T-helper 9 cell (primary cell): ENCODE data around the gene CREBRF.
"Not testable (repeated sequence)": the region's sequence is repeated elsewhere in the genome, so short reads cannot be mapped to it uniquely, and the experiment has no call there.

ENCODE experiments used
- DNase-seq: peaks from one replicate; pipeline ENCODE4 v3.0.0-alpha.2; 2020

CREBRF gene

DNA sequence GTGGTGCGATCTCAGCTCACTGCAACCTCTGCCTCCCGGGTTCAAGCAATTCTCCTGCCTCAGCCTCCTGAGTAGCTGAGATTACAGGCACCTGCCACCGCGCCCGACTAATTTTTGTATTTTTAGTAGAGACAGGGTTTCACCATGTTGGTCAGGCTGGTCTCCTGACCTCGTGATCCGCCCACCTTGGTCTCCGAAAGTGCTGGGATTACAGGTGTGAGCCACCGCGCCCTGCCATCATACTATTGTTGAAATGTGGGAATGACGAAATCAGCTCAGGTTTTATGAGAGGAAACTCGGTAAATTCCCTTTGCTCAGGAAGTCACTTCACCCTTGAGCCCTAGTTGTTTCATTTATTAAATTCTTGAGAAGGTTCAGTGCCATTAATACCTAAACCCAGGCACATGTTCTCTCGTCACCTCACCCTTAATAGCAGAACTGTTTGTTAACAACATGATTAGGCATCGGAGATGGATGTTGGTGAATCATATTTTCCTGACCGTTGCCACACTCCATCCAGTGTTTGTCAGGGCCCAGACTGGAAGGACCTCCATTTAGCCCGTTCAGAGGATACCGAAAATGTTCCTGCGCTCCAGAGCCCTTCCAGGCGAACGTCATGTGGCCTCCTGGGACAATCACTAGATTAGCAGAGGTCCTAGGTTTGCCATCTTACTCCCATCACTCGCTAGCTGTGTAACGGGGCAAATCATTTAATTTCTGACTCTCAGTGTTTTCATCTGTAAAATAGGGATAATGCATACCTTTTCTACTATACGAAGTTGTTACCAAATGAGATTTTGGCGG lies 20.0 kb upstream of the CREBRF start:
- no peak for DNase-seq

- no peak for DNase-seq
Measured at GRCh38 chr5:173039188-173039587, 17.0 kb upstream of the CREBRF start.

DNA sequence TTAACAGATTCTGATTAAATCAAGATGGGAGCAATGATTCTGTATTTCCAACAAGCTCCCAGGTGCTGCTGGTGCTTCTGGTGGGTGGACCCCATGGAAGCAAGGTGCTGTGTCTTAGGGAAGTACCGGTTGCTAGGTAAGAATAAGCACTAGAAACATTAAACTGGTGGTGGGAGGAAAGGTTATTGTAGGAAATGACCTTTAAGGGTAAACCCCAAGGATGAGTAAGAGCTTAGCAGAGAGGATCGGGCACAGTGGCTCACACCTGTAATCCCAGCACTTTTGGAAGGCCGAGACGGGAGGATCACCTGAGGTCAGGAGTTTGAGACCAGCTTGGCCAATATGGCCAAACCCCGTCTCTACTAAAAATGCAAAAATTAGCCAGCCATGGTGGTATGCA lies 16.2 kb upstream of the CREBRF start:
- no peak for DNase-seq

DNA sequence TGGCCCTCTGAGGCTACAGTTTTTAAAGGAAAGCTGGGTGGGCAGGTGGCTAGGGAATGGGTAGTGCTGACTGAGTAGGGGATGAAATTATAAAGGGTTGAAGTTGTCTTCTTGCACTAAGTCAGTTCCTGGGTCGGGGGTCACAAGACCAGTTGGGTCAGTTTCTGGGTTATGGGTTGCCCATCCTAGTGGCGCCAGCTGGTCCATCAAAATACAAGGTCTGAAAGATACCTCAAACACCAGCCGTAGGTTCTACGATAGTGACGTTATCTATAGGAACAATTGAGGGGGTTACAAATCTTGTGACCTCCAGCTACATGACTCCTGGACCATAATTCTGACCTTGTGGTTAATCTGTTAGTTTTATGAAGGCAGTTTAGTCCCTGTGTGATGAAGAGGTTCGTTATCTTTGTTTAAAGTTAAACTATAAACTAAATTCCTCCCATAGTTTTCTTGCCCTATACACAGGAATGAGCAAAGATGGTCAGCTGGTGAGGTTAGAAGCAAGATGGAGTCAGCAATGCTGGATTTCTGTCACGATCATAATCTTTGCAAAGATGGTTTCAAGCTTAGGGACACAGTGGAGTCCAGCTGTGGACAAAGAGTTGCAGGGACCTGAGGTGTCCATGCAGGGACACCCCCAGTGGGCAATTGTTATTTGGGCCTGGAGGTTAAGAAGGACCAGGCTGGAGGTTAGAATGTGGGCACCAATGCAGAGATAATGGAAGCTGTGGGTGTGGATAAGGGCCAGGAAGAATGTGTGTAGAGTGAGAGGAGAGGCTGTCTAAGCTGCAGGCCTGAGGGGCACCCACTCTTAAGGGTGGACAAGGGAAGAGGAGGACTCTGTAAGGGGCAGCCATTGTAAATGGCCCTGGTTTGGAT lies 14.0 kb upstream of the CREBRF start:
- DNase-seq, result no peak

GRCh38 chr5:173042763-173043107 lies 13.4 kb upstream of the CREBRF start:
- no peak for DNase-seq

- DNase-seq, result no peak
Measured at GRCh38 chr5:173045474-173045873, 10.7 kb upstream of the CREBRF start.

DNA sequence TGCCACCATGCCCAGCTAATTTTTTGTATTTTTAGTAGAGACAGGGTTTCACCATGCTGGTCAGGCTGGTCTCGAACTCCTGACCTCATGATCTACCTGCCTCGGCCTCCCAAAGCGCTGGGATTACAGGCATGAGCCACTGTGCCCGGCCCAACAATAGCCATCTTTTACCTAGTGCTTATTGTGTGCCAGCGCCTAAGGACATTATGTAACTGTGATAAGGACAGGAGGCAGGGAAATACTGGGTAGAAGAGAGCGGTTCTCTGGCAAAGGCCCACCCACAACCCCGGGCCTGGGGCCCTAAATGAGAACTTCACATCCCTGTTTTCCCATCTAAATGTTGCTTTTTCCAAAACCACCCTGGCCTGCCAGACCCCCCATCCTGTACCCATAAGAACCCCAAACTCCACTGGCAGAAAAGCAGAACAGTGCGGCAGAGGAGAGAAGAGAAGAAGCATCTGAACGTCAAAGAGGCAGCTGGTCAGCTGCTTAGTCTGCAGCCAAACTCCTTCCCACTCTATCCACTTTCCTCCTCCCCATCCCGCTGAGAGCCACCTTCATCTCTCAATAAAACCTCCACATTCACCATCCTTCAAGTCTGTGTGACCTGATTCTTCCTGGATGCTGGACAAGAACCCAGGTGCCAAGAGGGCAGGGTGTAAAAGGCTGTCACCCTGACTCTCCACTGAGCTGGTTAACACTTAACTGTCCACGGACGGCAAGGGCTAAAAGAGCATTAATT lies 8.9 kb upstream of the CREBRF start:
- DNase-seq, result not testable (repeated sequence)

DNA sequence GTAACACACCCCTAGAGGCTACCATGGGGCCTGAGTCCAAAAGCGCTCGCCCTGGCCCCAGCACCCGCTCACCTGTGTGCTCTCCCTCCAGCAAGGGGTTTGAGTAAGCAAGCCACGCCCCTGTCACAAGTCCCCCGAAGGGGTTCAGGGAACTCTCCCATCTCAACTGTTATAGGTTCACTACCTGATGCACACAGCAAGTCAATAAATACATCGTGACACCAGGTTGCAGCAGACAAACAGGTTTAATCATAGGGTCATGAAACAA lies 8.4 kb upstream of the CREBRF start:
- no peak for DNase-seq

DNA sequence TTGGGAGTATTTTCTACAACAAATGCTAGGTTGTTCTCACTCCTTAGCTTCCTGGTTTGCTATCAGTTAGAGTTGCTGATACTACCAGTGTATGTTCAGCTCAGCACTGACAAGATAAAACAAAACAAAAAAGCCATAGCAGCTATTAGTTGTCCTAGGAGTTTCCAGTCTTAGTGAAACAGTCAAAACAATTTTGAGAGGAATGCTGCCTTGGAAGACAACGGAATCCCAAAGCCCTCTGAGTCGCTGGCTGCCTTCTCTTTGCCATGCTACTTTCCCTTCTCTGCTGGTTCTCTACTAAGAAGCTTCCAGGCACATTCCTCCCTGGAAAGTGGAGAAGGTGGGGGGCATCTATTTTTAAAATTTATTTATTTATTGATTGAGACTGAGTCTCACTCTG lies 5.4 kb upstream of the CREBRF start:
- no peak for DNase-seq

DNA sequence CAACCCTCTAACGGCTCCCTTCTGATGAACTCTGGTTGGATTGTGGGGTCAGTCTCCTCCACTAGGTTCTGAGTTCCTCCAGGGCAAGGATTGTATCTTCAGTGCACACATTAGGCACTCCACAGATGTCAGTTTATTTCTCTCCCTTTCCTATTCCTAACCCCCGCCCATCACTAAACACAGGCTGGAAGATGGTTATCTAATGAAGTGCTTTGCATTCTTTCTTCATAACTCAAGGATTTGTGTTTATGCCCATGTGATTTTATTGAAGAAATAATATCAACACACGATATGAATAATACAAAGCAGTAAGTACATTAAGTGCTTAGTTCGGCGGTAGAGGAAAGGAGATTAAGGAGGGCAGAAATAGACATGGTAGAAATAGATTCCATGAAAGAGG lies 4.4 kb upstream of the CREBRF start:
- no peak for DNase-seq

GRCh38 chr5:173053041-173053440 lies 3.1 kb upstream of the CREBRF start:
- DNase-seq, result no peak

- DNase-seq, result no peak
Measured at GRCh38 chr5:173055042-173055721, 970 bp upstream of the CREBRF start.

- DNase-seq, result no peak
Measured at GRCh38 chr5:173055722-173055982, 500 bp upstream of the CREBRF start.

GRCh38 chr5:173056783-173057061 lies 570 bp downstream of the CREBRF start:
- DNase-seq, result peak; percentile 80

GRCh38 chr5:173057062-173057924 lies 1.1 kb downstream of the CREBRF start:
- DNase-seq, result peak; percentile 98

- DNase-seq, result no peak
Measured at GRCh38 chr5:173062141-173062540, 6.0 kb downstream of the CREBRF start.

GRCh38 chr5:173065155-173065554 lies 9.0 kb downstream of the CREBRF start:
- DNase-seq, result no peak

- DNase-seq, result no peak
Measured at GRCh38 chr5:173069671-173070070, 13.5 kb downstream of the CREBRF start.

DNA sequence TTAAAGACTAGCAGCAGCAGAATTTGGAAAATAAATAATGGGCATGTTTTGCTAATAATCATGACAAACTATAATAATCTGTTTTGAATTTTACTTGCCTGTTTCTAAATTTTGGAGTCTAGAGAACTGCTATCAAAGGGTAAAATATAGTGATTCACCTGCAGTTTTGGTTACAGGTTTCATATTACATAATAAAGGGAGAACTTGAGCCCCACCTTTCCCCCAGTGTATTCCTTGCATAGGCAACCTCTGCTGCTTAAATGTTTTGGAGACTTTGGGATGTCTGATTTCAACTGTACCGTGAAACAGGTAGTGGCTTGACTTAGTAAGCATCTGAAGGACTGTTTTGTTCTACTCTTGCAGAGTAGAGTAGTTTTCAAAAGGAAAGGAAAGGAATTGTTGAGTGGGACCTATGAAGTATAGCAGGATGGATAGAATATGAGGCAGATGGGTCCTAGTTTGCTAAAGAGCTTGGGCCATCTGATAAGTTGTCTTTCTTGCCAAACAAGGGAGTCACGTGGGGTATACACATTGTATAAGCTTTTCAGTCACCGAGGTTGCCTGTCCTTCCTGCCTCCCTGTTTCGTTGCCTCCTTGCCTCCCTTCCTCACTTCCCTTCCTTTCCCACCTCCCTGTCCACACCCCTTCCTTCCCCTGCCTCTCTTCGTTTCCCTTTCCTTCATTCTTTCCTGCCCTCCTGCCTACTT lies 19.1 kb downstream of the CREBRF start:
- DNase-seq, result no peak

DNA sequence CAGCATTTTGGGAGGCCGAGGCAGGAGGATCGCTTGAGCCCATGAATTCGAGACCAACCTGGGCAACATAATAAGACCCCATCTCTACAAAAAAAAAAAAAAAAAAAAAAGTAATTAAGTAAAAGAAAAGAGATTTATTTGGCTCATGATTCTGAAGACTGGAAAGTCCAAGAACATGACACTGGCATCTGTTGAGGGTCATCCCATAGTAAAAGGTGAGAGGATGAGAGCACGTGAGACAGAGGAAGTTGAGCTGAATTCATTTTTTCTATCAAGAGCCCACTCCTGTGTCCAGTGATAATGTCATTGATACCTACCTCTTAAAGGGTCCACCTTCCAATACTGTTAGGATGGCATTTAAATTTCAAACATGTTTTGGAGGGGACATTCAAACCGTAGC lies 19.8 kb downstream of the CREBRF start:
- no peak for DNase-seq

DNA sequence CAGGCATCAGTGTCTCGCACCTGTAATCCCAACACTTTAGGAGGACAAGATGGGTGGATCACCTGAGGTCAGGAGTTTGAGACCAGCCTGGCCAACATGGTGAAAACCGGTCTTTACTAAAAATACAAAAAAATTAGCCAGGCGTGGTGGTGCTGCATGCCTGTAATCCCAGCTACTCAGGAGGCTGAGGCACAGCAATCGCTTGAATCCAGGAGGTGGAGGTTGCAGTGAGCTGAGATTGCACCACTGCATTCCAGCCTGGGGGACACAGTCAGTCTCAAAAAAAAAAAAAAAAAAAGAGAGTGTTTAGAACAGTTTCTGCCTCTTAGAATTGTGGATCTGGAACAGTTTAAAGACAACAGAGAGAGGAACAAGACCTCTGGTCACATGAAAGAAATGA lies 20.3 kb downstream of the CREBRF start:
- DNase-seq, result not testable (repeated sequence)

GRCh38 chr5:173078878-173079277 lies 22.7 kb downstream of the CREBRF start:
- DNase-seq, result no peak
